ENCODE measurements around the gene CD40LG. TPM values are rescaled to one million over a fixed set of nuclear protein-coding genes. Genes with fewer than 3 reads are reported as not detected.

The CD40LG gene
- total RNA-seq, 3 donors from 2014 or later, result 0.29 to 0.33 (median 0.32) TPM

- DNase-seq (ENCODE audit: low spot score in 2 of 2), result no peak
- Histone ChIP-seq H3K27ac (no peak overlapping the region), H3K27me3 (peaks cover 0 to 22% of the 10 kb centered on the region in 2 donors), H3K4me3 (no peak overlapping the region), H3K36me3 (no peaks in the 10 kb centered on the region), H3K9me3 (no peaks in the 10 kb centered on the region), H3K4me1 (no peaks in the 10 kb centered on the region)
- TF ChIP-seq POLR2AphosphoS5 (IDR thresholded peaks at IDR 0.05), result no peak
- TF ChIP-seq POLR2A (IDR thresholded peaks at IDR 0.05), result no peak
- no peak for TF ChIP-seq CTCF (IDR thresholded peaks at IDR 0.05)
- intact Hi-C loops (cut with DNase I; ENCODE audit: low total_unique reads), result loop anchor here (5.0 kb wide), 1 partner anchor 295 kb away; no protein-coding TSS in a partner anchor
These were observed 30.8 kb upstream of the CD40LG start for GRCh38 chrX:136616987-136617685.

- TF ChIP-seq POLR2A (IDR thresholded peaks at IDR 0.05), result no peak
- no peak for TF ChIP-seq CTCF (IDR thresholded peaks at IDR 0.05)
- no peak for TF ChIP-seq POLR2AphosphoS5 (IDR thresholded peaks at IDR 0.05)
- H3K27ac ChIP-seq, result no peak overlapping the region
- H3K27me3 ChIP-seq, result peaks cover 0 to 6% of the 10 kb centered on the region in 2 donors
- H3K36me3 ChIP-seq, result no peaks in the 10 kb centered on the region
- no peak for DNase-seq (ENCODE audit: low spot score in 2 of 2)
- intact Hi-C loops (cut with DNase I; ENCODE audit: low total_unique reads), result loop anchor here (5.0 kb wide), 1 partner anchor 292 kb away; no protein-coding TSS in a partner anchor
- no peaks in the 10 kb centered on the region for H3K4me1 ChIP-seq
- H3K9me3 ChIP-seq, result no peaks in the 10 kb centered on the region
- H3K4me3 ChIP-seq, result no peak overlapping the region
These were observed 28.0 kb upstream of the CD40LG start for GRCh38 chrX:136619899-136620505.

- H3K9me3 ChIP-seq, result no peaks in the 10 kb centered on the region
- H3K4me3 ChIP-seq, result no peak overlapping the region
- H3K36me3 ChIP-seq, result no peaks in the 10 kb centered on the region
- no peak overlapping the region for H3K27ac ChIP-seq
- no peaks in the 10 kb centered on the region for H3K4me1 ChIP-seq
- H3K27me3 ChIP-seq, result peaks cover 0 to 11% of the 10 kb centered on the region in 2 donors
- no peak for DNase-seq (ENCODE audit: low spot score in 2 of 2)
- TF ChIP-seq POLR2A (IDR thresholded peaks at IDR 0.05) (no peak), POLR2AphosphoS5 (IDR thresholded peaks at IDR 0.05) (no peak), CTCF (IDR thresholded peaks at IDR 0.05) (no peak)
- intact Hi-C loops (cut with DNase I; ENCODE audit: low total_unique reads), result no loop called here
These were observed 27.2 kb upstream of the CD40LG start for GRCh38 chrX:136620780-136621179.

GRCh38 chrX:136622568-136622967 is 25.4 kb upstream of the CD40LG start:
- Histone ChIP-seq H3K4me1 (no peaks in the 10 kb centered on the region), H3K27ac (no peak overlapping the region), H3K27me3 (peaks cover 0 to 18% of the 10 kb centered on the region in 2 donors), H3K36me3 (no peaks in the 10 kb centered on the region), H3K9me3 (no peaks in the 10 kb centered on the region), H3K4me3 (no peak overlapping the region)
- intact Hi-C loops (cut with DNase I; ENCODE audit: low total_unique reads), result no loop called here
- no peak for DNase-seq (ENCODE audit: low spot score in 2 of 2)
- TF ChIP-seq POLR2AphosphoS5 (IDR thresholded peaks at IDR 0.05), result no peak
- TF ChIP-seq CTCF (IDR thresholded peaks at IDR 0.05), result no peak
- TF ChIP-seq POLR2A (IDR thresholded peaks at IDR 0.05), result no peak

GRCh38 chrX:136623396-136623795 is 24.6 kb upstream of the CD40LG start:
- Histone ChIP-seq H3K27ac (no peak overlapping the region), H3K4me3 (no peak overlapping the region), H3K4me1 (no peaks in the 10 kb centered on the region), H3K27me3 (peaks cover 0 to 18% of the 10 kb centered on the region in 2 donors), H3K36me3 (no peaks in the 10 kb centered on the region), H3K9me3 (no peaks in the 10 kb centered on the region)
- DNase-seq (ENCODE audit: low spot score in 2 of 2), result no peak
- intact Hi-C loops (cut with DNase I; ENCODE audit: low total_unique reads), result no loop called here
- TF ChIP-seq POLR2A (IDR thresholded peaks at IDR 0.05), result no peak
- TF ChIP-seq CTCF (IDR thresholded peaks at IDR 0.05), result no peak
- no peak for TF ChIP-seq POLR2AphosphoS5 (IDR thresholded peaks at IDR 0.05)
